ENCODE results near the gene ZC3H10. TPM values are rescaled to one million over a fixed set of nuclear protein-coding genes. Genes with fewer than 3 reads are reported as not detected.

ZC3H10 gene
- total RNA-seq, 4 donors from 2014 or later, result 3.7 to 10.1 (median 4.5) TPM

- intact Hi-C loops (cut with DNase I; ENCODE audit: low total_unique reads), result no loop called here
- 73 to 92% methylated on average over 4 to 17 of the region's 17 CpGs for WGBS, 2 donors (ENCODE audit: low coverage in 1 of 2)
Measured at GRCh38 chr12:56164345-56164729, 46.3 kb downstream of the ZC3H10 start.

DNA sequence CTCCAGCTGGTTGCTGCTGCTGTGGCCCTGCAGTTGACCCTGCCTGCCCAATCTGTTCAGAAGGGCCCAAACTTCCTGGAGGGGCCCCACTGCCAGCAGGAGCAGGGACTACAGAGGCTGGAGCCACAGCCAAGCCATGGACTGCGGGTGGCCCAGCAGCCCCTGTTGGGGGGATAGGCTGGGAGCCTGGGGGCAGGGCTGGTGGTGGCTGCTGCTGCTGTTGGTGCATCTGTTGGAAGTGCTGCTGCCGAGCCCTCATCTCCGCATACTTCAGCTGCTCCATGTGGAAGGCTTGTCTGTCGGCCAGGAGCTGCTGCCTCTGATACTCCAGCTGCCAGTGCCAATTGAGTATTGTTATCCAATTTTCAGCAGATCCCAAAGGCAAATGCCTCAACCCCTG lies 47.3 kb downstream of the ZC3H10 start:
- DNase-seq, result no peak
- WGBS, 2 donors (ENCODE audit: low coverage in 1 of 2), result 81% methylated on average over 3 of the region's 4 CpGs; no CpG with 5 or more reads in 1 of the 2 donors
- H3K27me3 ChIP-seq, result no peaks in the 10 kb centered on the region
- peaks cover 4 to 19% (median 18%) of the 10 kb centered on the region in 4 donors for H3K4me1 ChIP-seq
- intact Hi-C loops (cut with DNase I; ENCODE audit: low total_unique reads) (loop anchor here (5.0 kb wide), 1 partner anchor 1527 kb away; the partner anchor contains the start of gene OS9), in situ Hi-C loops (cut with MboI; ENCODE audit: low pct_ligation_motif_present in 1 of 4, low pct_unique_long_range_greater_than_20kb in 1 of 4, low sequenced_read_pairs in 3 of 4) (no loop called here)
- H3K27ac ChIP-seq, result peak overlapping the region in 1 of 4 donors; percentile 99
- TF ChIP-seq CTCF (IDR thresholded peaks at IDR 0.05) (no peak), POLR2AphosphoS5 (IDR thresholded peaks at IDR 0.05) (no peak), EP300 (IDR thresholded peaks at IDR 0.05; ENCODE audit: low read depth) (no peak), POLR2A (IDR thresholded peaks at IDR 0.05) (no peak)
- H3K9me3 ChIP-seq, result no peaks in the 10 kb centered on the region
- no peak overlapping the region for H3K4me3 ChIP-seq
- H3K36me3 ChIP-seq, result peaks cover 0 to 60% (median 17%) of the 10 kb centered on the region in 4 donors

More at GRCh38 chr12:56164345-56164729, 46.3 kb downstream of the ZC3H10 start:
- DNase-seq, result no peak
- H3K27ac ChIP-seq, result peak overlapping the region in 2 of 4 donors; percentile 98 to 99
- TF ChIP-seq EP300 (IDR thresholded peaks at IDR 0.05; ENCODE audit: low read depth) (no peak), POLR2A (IDR thresholded peaks at IDR 0.05) (no peak), CTCF (IDR thresholded peaks at IDR 0.05) (no peak), POLR2AphosphoS5 (IDR thresholded peaks at IDR 0.05) (peak in 1 of 3 donors; percentile 40)
- in situ Hi-C loops (cut with MboI; ENCODE audit: low pct_ligation_motif_present in 1 of 4, low pct_unique_long_range_greater_than_20kb in 1 of 4, low sequenced_read_pairs in 3 of 4), result no loop called here
- no peak overlapping the region for H3K4me3 ChIP-seq
- H3K9me3 ChIP-seq, result no peaks in the 10 kb centered on the region
- no peaks in the 10 kb centered on the region for H3K27me3 ChIP-seq
- peaks cover 4 to 30% (median 28%) of the 10 kb centered on the region in 4 donors for H3K4me1 ChIP-seq
- H3K36me3 ChIP-seq, result peaks cover 0 to 57% (median 20%) of the 10 kb centered on the region in 4 donors

- no peak overlapping the region for H3K4me3 ChIP-seq
- H3K9me3 ChIP-seq, result no peaks in the 10 kb centered on the region
- H3K36me3 ChIP-seq, result peaks cover 0 to 70% (median 32%) of the 10 kb centered on the region in 4 donors
- no peaks in the 10 kb centered on the region for H3K27me3 ChIP-seq
- no peak overlapping the region for H3K27ac ChIP-seq
- no peaks in the 10 kb centered on the region for H3K4me1 ChIP-seq
- in situ Hi-C loops (cut with MboI; ENCODE audit: low pct_ligation_motif_present in 1 of 4, low pct_unique_long_range_greater_than_20kb in 1 of 4, low sequenced_read_pairs in 3 of 4) (no loop called here), intact Hi-C loops (cut with DNase I; ENCODE audit: low total_unique reads) (loop anchor here (5.0 kb wide), 1 partner anchor 1523 kb away; the partner anchor contains the start of gene OS9)
- TF ChIP-seq EP300 (IDR thresholded peaks at IDR 0.05; ENCODE audit: low read depth), result no peak
- TF ChIP-seq CTCF (IDR thresholded peaks at IDR 0.05), result no peak
- TF ChIP-seq POLR2AphosphoS5 (IDR thresholded peaks at IDR 0.05), result no peak
- no peak for TF ChIP-seq POLR2A (IDR thresholded peaks at IDR 0.05)
- WGBS, 2 donors (ENCODE audit: low coverage in 1 of 2), result 85 to 93% methylated on average over 2 to 11 of the region's 11 CpGs
- no peak for DNase-seq
Measured at GRCh38 chr12:56169229-56169759, 51.2 kb downstream of the ZC3H10 start.

DNA sequence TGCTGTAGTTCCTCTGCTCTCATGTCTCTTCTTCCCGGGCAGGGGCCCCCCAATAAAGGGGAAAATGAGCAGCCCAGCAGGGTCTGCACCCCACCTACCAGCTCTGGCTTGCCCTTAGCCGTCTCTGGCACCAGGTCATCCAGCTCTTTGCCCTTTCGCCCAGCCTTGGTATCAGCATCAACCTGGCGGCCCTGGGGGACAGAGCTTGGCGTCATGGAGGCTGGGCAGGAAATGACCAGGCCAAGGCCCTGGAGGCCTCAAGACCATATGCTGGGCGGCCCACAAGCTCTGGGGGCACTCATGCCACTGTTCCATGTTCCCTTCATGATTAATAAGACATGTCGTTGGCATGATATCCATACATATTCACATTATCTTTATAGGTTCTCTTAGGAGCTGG lies 54.8 kb downstream of the ZC3H10 start:
- no peaks in the 10 kb centered on the region for H3K4me1 ChIP-seq
- DNase-seq, result no peak
- WGBS, 2 donors (ENCODE audit: low coverage in 1 of 2), result 91% methylated on average over 7 of the region's 7 CpGs; no CpG with 5 or more reads in 1 of the 2 donors
- no peak overlapping the region for H3K4me3 ChIP-seq
- intact Hi-C loops (cut with DNase I; ENCODE audit: low total_unique reads) (no loop called here), in situ Hi-C loops (cut with MboI; ENCODE audit: low pct_ligation_motif_present in 1 of 4, low pct_unique_long_range_greater_than_20kb in 1 of 4, low sequenced_read_pairs in 3 of 4) (no loop called here)
- H3K27ac ChIP-seq, result no peak overlapping the region
- no peaks in the 10 kb centered on the region for H3K27me3 ChIP-seq
- no peaks in the 10 kb centered on the region for H3K9me3 ChIP-seq
- H3K36me3 ChIP-seq, result peaks cover 0 to 85% (median 41%) of the 10 kb centered on the region in 4 donors
- TF ChIP-seq CTCF (IDR thresholded peaks at IDR 0.05) (no peak), EP300 (IDR thresholded peaks at IDR 0.05; ENCODE audit: low read depth) (no peak), POLR2AphosphoS5 (IDR thresholded peaks at IDR 0.05) (no peak), POLR2A (IDR thresholded peaks at IDR 0.05) (no peak)

Other genes starting within 250 kb of the ZC3H10 start
- gene PYM1, start 190.4 kb upstream of the ZC3H10 start, total RNA-seq, result 10 to 100 TPM; 35.2 to 56.4 (median 47.8) TPM
- 100 to 1,000 TPM; 101 to 268 (median 138) TPM for gene DGKA, start 187.1 kb upstream of the ZC3H10 start, total RNA-seq
- 1 to 10 TPM in 3 of 4 donors, not detected in 1; 2.4 to 7.0 (median 4.9) TPM for gene PMEL, start 152.2 kb upstream of the ZC3H10 start, total RNA-seq
- 10 to 100 TPM in 3 of 4 donors, 1 to 10 TPM in 1; 6.7 to 22.3 (median 11.1) TPM for gene CDK2, start 151.4 kb upstream of the ZC3H10 start, total RNA-seq
- 10 to 100 TPM; 66.3 to 97.5 (median 88.4) TPM for gene RAB5B, start 144.2 kb upstream of the ZC3H10 start, total RNA-seq
- 10 to 100 TPM; 30.1 to 45.3 (median 33.9) TPM for gene SUOX, start 121.0 kb upstream of the ZC3H10 start, total RNA-seq
- gene IKZF4, start 97.2 kb upstream of the ZC3H10 start, total RNA-seq, result 1 to 10 TPM; 1.9 to 6.2 (median 3.9) TPM
- gene RPS26, start 76.3 kb upstream of the ZC3H10 start, total RNA-seq, result 1,000 to 10,000 TPM in 2 of 4 donors, 100 to 1,000 TPM in 2; 283 to 2,670 (median 937) TPM
- gene ERBB3, start 38.1 kb upstream of the ZC3H10 start, total RNA-seq, result 100 to 1,000 TPM; 270 to 634 (median 340) TPM
- 10 to 100 TPM; 22.1 to 63.0 (median 44.8) TPM for gene PA2G4, start 13.7 kb upstream of the ZC3H10 start, total RNA-seq
- gene RPL41, start 1.6 kb upstream of the ZC3H10 start, total RNA-seq, result 1,000 to 10,000 TPM in 2 of 4 donors, 100 to 1,000 TPM in 2; 841 to 2,950 (median 1,684) TPM
- 100 to 1,000 TPM in 2 of 4 donors, 10 to 100 TPM in 2; 94.2 to 133 (median 97.9) TPM for gene ESYT1, start 10.0 kb downstream of the ZC3H10 start, total RNA-seq
- 10 to 100 TPM in 3 of 4 donors, not detected in 1; 26.4 to 30.0 (median 26.7) TPM for gene MYL6B, start 34.3 kb downstream of the ZC3H10 start, total RNA-seq
- gene MYL6, start 40.1 kb downstream of the ZC3H10 start, total RNA-seq, result 1,000 to 10,000 TPM; 1,233 to 3,440 (median 2,458) TPM
- gene SMARCC2, start 71.2 kb downstream of the ZC3H10 start, total RNA-seq, result 100 to 1,000 TPM in 3 of 4 donors, 10 to 100 TPM in 1; 63.8 to 231 (median 135) TPM
- 10 to 100 TPM; 39.0 to 51.3 (median 42.7) TPM for gene RNF41, start 103.7 kb downstream of the ZC3H10 start, total RNA-seq
- gene NABP2, start 106.1 kb downstream of the ZC3H10 start, total RNA-seq, result 10 to 100 TPM in 3 of 4 donors, 1 to 10 TPM in 1; 4.9 to 26.8 (median 15.5) TPM
- gene SLC39A5, start 111.8 kb downstream of the ZC3H10 start, total RNA-seq, result 100 to 1,000 TPM; 225 to 325 (median 283) TPM
- gene ANKRD52, start 140.1 kb downstream of the ZC3H10 start, total RNA-seq, result 100 to 1,000 TPM in 1 of 4 donors, 10 to 100 TPM in 3; 28.4 to 120 (median 40.0) TPM
- 10 to 100 TPM in 3 of 4 donors, 1 to 10 TPM in 1; 6.7 to 51.5 (median 27.9) TPM for gene COQ10A, start 148.7 kb downstream of the ZC3H10 start, total RNA-seq
- 100 to 1,000 TPM in 3 of 4 donors, 10 to 100 TPM in 1; 92.4 to 297 (median 213) TPM for gene CS, start 182.1 kb downstream of the ZC3H10 start, total RNA-seq
- gene CNPY2, start 197.7 kb downstream of the ZC3H10 start, total RNA-seq, result 10 to 100 TPM; 34.0 to 87.2 (median 51.8) TPM
- gene PAN2, start 215.7 kb downstream of the ZC3H10 start, total RNA-seq, result 100 to 1,000 TPM in 1 of 4 donors, 10 to 100 TPM in 3; 45.2 to 206 (median 58.0) TPM
- gene IL23A, start 220.6 kb downstream of the ZC3H10 start, total RNA-seq, result 1 to 10 TPM in 1 of 4 donors, not detected in 3; 1.3 TPM
- gene STAT2, start 241.8 kb downstream of the ZC3H10 start, total RNA-seq, result 100 to 1,000 TPM in 3 of 4 donors, 10 to 100 TPM in 1; 85.6 to 192 (median 115) TPM
- not detected for gene APOF, start 244.6 kb downstream of the ZC3H10 start, total RNA-seq

All from transverse colon (tissue), 4 donors.